A549 (cell line): ENCODE data around the gene GANAB. TPM values are rescaled to one million over a fixed set of nuclear protein-coding genes. Genes with fewer than 3 reads are reported as not detected.
A peak's percentile ranks its signal among the peaks of the same experiment; 100 is the strongest.

Experiments
- ATAC-seq, 2 experiments: fragments of 200-7000 bp in 1 of 2; fragments of >200 bp in 1 of 2; cut with Nextera tagmentation in 1 of 2; cut with Tn5 transposase in 1 of 2; 3 replicates each; pipeline versions ENCODE4 v1.8.0 to v1.9.1; 2018 to 2020; ENCODE audit warnings: mild to moderate bottlenecking in 1 of 2, moderate library complexity in 1 of 2
- CTCF ChIA-PET: fragments of 300-600 bp; sonication (Branson Sonifier 250); formaldehyde crosslinking; extraction: SDS; loops from one replicate; lab custom pipeline; 2021; ENCODE audit warnings: antibody characterized with exemption, inconsistent platforms; lab: Yijun Ruan, JAX
- POLR2A ChIA-PET: fragments of 350-600 bp; formaldehyde crosslinking; extraction: SDS; loops from one replicate; lab custom pipeline; 2021; ENCODE audit warnings: antibody characterized with exemption, inconsistent platforms; lab: Yijun Ruan, JAX
- DNase-seq, 2 experiments: peaks; one replicate each; pipeline versions ENCODE4 v3.0.0 to v3.0.0-alpha.2; 2011 to 2016; ENCODE audit warnings: low read depth in 1 of 2, low spot score in 1 of 2
- FAIRE-seq: peaks from 2 replicates; lab custom pipeline; 2011; peaks lifted over from hg19 to GRCh38; lab: Jason Lieb, UNC
- H3K27ac ChIP-seq, 2 experiments: fragments of >200 bp; sonication (Bioruptor Twin); formaldehyde crosslinking; 3 replicates each; pipeline ENCODE4 v1.5.1; 2016 to 2017
- H3K4me1 ChIP-seq: fragments of >200 bp; sonication (Bioruptor Twin); formaldehyde crosslinking; 3 replicates; pipeline ENCODE4 v1.6.1; 2016
- H3K4me2 ChIP-seq: fragments of >200 bp; sonication (Bioruptor Twin); formaldehyde crosslinking; 3 replicates; pipeline ENCODE4 v1.6.1; 2016
- H3K4me3 ChIP-seq: fragments of >200 bp; sonication (Bioruptor Twin); formaldehyde crosslinking; 3 replicates; pipeline ENCODE4 v1.5.1; 2016
- H3K9me3 ChIP-seq: fragments of >200 bp; sonication (Bioruptor Twin); formaldehyde crosslinking; 3 replicates; pipeline ENCODE4 v1.6.1; 2016
- BCL3 ChIP-seq: fragments of >200 bp; sonication (Bioruptor Twin); formaldehyde crosslinking; IDR thresholded peaks from 3 replicates; pipeline ENCODE4 v1.6.1; 2016
- CBX8 ChIP-seq: fragments of 200-600 bp; sonication (generic); IDR thresholded peaks from 2 replicates; pipeline ENCODE4 v1.6.1; 2016
- CEBPB ChIP-seq, 2 experiments: fragments of >200 bp in 1 of 2; sonication (Bioruptor Twin) in 1 of 2; formaldehyde crosslinking in 1 of 2; IDR thresholded peaks; 2 replicates each; pipeline ENCODE4 v1.6.1; 2012 to 2016
- ESRRA ChIP-seq: fragments of 150-350 bp; IDR thresholded peaks from 2 replicates; pipeline ENCODE4 v1.6.1; 2014; ENCODE audit warnings: mild to moderate bottlenecking, low read length, borderline replicate concordance
- HES2 ChIP-seq: fragments of >200 bp; sonication (Bioruptor Twin); formaldehyde crosslinking; IDR thresholded peaks from 2 replicates; pipeline ENCODE4 v1.6.1; 2016
- HEYL ChIP-seq: fragments of 250-450 bp; sonication (Bioruptor Pico); IDR thresholded peaks from 2 replicates; pipeline ENCODE4 v1.8.0; 2021; ENCODE audit warnings: mild to moderate bottlenecking, moderate library complexity
- HOXB5 ChIP-seq: fragments of 250-450 bp; sonication (Bioruptor Pico); IDR thresholded peaks from 2 replicates; pipeline ENCODE4 v1.5.0; 2020; ENCODE audit warnings: mild to moderate bottlenecking, moderate library complexity
- JUN ChIP-seq, 2 experiments: fragments of >200 bp; sonication (Bioruptor Twin); formaldehyde crosslinking; IDR thresholded peaks; 2 replicates in 1 of 2; 3 replicates in 1 of 2; pipeline ENCODE4 v1.6.1; 2016 to 2017
- MYC ChIP-seq: IDR thresholded peaks from 2 replicates; pipeline ENCODE4 v1.6.1; 2012; ENCODE audit warnings: mild to moderate bottlenecking, inconsistent platforms, low read length, improper control_type of control experiment, borderline replicate concordance
- NPAS2 ChIP-seq: fragments of 250-450 bp; sonication (Bioruptor Pico); IDR thresholded peaks from 2 replicates; pipeline ENCODE4 v1.8.0; 2022; ENCODE audit warnings: mild to moderate bottlenecking, moderate library complexity, borderline replicate concordance
- POLR2AphosphoS2 ChIP-seq: conservative IDR thresholded peaks from 2 replicates; pipeline ENCODE4 v1.6.1; 2012; ENCODE audit warnings: low read length, improper control_type of control experiment, inconsistent platforms
- ZFP36 ChIP-seq: fragments of 450-650 bp; IDR thresholded peaks from 2 replicates; pipeline ENCODE4 v1.6.1; 2014; ENCODE audit warnings: borderline replicate concordance; ENCODE audit not compliant: partially characterized antibody
- WGBS: methylation state at CpG from one replicate; pipeline ENCODE4 v1.1.6; 2017; ENCODE audit errors: missing lambda C conversion rate; 5-methylcytosine and 5-hydroxymethylcytosine counted together
- polyA plus RNA-seq, 4 experiments: library from polyadenylated mRNA; depleted of rRNA in 3 of 4; stranded (reverse); fragments of >200 nt; fragmentation: RNase III in 1 of 4; extraction: RNeasy Plus Mini Kit Qiagen cat#74134 plus additional on column Dnase treatment in 1 of 4; gene quantifications; 2 replicates in 3 of 4; 3 replicates in 1 of 4; pipeline ENCODE4 v1.2.3, GENCODE V29; 2011 to 2017

GANAB gene
- polyA plus RNA-seq, 2 of the 4 experiments (the other 2 are of a cell fraction): 215 to 220 TPM

GRCh38 chr11:62648967-62649364 lies 2.6 kb upstream of the GANAB start:
- no peak for FAIRE-seq

GRCh38 chr11:62648185-62648966 lies 2.0 kb upstream of the GANAB start:
- ChIA-PET POLR2A (interaction anchor here (1.2 to 3.2 kb wide), 3 partner anchors 17 to 79 kb away, joined by 4 to 21 read pairs (median 5); partner anchors contain the start of genes C11orf98, CSKMT, HNRNPUL2 and TUT1), CTCF (interaction anchor here (0.6 to 2.2 kb wide), 10 partner anchors 9 to 224 kb away, joined by 3 to 15 read pairs (median 3); partner anchors contain the start of genes B3GAT3, EML3 and ROM1)
- no peak overlapping the region for H3K27ac ChIP-seq
- ATAC-seq (no peak), FAIRE-seq (no peak), DNase-seq (no peak)
- H3K4me3 ChIP-seq: no peak overlapping the region
- TF ChIP-seq CBX8 (no peak), NPAS2 (CRISPR knock-in tag) (no peak), HES2 (no peak), ESRRA (no peak), MYC (no peak), CEBPB (IDR thresholded peaks at IDR 0.05) (no peak), HEYL (CRISPR knock-in tag) (no peak)
- H3K9me3 ChIP-seq: no peaks in the 10 kb centered on the region
- H3K4me1 ChIP-seq: peaks cover 22% of the 10 kb centered on the region
- WGBS: 93% methylated on average over 19 of the region's 24 CpGs
- H3K4me2 ChIP-seq: no peak overlapping the region

More at GRCh38 chr11:62648967-62649364, 2.6 kb upstream of the GANAB start:
- H3K27ac ChIP-seq: no peak overlapping the region
- no peak overlapping the region for H3K4me3 ChIP-seq
- DNase-seq (no peak), ATAC-seq (no peak)
- peaks cover 22% of the 10 kb centered on the region for H3K4me1 ChIP-seq
- ChIA-PET POLR2A (interaction anchor here (1.3 to 3.2 kb wide), 2 partner anchors 16 to 57 kb away, joined by 4 to 21 read pairs; partner anchors contain the start of genes C11orf98, CSKMT and TUT1), CTCF (interaction anchor here (0.6 to 2.2 kb wide), 6 partner anchors 18 to 96 kb away, joined by 3 to 15 read pairs (median 3); partner anchors contain the start of genes EML3 and ROM1)
- no peak overlapping the region for H3K4me2 ChIP-seq
- no peaks in the 10 kb centered on the region for H3K9me3 ChIP-seq
- TF ChIP-seq POLR2AphosphoS2 (no peak), JUN (IDR thresholded peaks at IDR 0.05) (0 out of 5 replicates have a peak, but pooled peaks of 1 of the 2 experiments have one; percentile 21)
- 95% methylated on average over 8 of the region's 11 CpGs for WGBS

GRCh38 chr11:62647609-62648005 lies 1.2 kb upstream of the GANAB start:
- FAIRE-seq (no peak), ATAC-seq (no peak), DNase-seq (no peak)
- Histone ChIP-seq H3K4me2 (no peak overlapping the region), H3K27ac (no peak overlapping the region), H3K4me3 (no peak overlapping the region), H3K4me1 (peaks cover 22% of the 10 kb centered on the region), H3K9me3 (no peaks in the 10 kb centered on the region)
- TF ChIP-seq ESRRA (no peak), BCL3 (no peak)
- WGBS: 63% methylated on average over 6 of the region's 6 CpGs
- POLR2A ChIA-PET: interaction anchor here (1.2 to 3.2 kb wide), 3 partner anchors 18 to 80 kb away, joined by 4 to 21 read pairs (median 5); partner anchors contain the start of genes C11orf98, CSKMT, HNRNPUL2 and TUT1
- CTCF ChIA-PET: interaction anchor here (0.7 to 2.2 kb wide), 8 partner anchors 10 to 223 kb away, joined by 3 to 15 read pairs (median 3); partner anchors contain the start of genes B3GAT3, C11orf98, CSKMT and EML3

- no peak overlapping the region for H3K4me3 ChIP-seq
- 67% methylated on average over 30 of the region's 32 CpGs for WGBS
- peak; percentile 57 for ATAC-seq
- ChIA-PET CTCF (interaction anchor here (0.9 to 2.2 kb wide), 8 partner anchors 11 to 222 kb away, joined by 3 to 15 read pairs (median 3); partner anchors contain the start of genes C11orf98, CSKMT, EML3 and ROM1), POLR2A (interaction anchor here (0.6 to 3.2 kb wide), 11 partner anchors 13 to 107 kb away, joined by 3 to 35 read pairs (median 6); partner anchors contain the start of genes B3GAT3, C11orf98, CSKMT and HNRNPUL2)
- H3K4me1 ChIP-seq: peaks cover 18% of the 10 kb centered on the region
- H3K4me2 ChIP-seq: peak overlapping the region; percentile 56
- no peak for DNase-seq
- no peak overlapping the region for H3K27ac ChIP-seq
- no peaks in the 10 kb centered on the region for H3K9me3 ChIP-seq
- TF ChIP-seq HOXB5 (CRISPR knock-in tag): no peak
- no peak for TF ChIP-seq ZFP36
- FAIRE-seq: no peak
These were observed 604 bp upstream of the GANAB start for GRCh38 chr11:62646825-62647608.
